Measurements from ENCODE around the gene POLD1. TPM values are rescaled to one million over a fixed set of nuclear protein-coding genes. Genes with fewer than 3 reads are reported as not detected.

POLD1 gene
- total RNA-seq, 1 donor from 2014 or later, result 35.1 TPM

DNA sequence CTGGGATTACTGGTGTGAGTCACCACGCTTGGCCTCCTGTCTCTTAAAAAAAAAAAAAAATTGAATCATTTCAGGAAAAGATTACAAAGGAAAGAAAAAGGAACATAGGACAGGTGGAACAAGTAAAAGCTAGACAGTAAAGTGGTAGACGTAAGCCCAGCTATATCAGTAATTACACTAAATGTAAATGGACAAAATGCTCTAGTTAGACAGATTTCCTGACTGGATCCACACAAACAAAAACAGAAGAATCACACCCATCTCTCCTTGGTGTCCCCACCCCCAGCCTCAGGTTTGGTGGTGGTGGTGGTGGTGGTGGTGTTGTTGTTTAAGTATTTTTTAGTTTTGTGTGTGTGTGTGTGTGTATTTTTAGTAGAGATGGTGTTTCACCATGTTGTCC lies 28.3 kb downstream of the POLD1 start:
- ATAC-seq (no peak), DNase-seq (no peak)
- H3K36me3 ChIP-seq, result peaks cover 20% of the 10 kb centered on the region
- no peak overlapping the region for H3K4me3 ChIP-seq
- H3K27me3 ChIP-seq (ENCODE audit: low read depth), result peaks cover under 1% of the 10 kb centered on the region
- H3K4me1 ChIP-seq, result no peaks in the 10 kb centered on the region
- TF ChIP-seq, protein P1, sequence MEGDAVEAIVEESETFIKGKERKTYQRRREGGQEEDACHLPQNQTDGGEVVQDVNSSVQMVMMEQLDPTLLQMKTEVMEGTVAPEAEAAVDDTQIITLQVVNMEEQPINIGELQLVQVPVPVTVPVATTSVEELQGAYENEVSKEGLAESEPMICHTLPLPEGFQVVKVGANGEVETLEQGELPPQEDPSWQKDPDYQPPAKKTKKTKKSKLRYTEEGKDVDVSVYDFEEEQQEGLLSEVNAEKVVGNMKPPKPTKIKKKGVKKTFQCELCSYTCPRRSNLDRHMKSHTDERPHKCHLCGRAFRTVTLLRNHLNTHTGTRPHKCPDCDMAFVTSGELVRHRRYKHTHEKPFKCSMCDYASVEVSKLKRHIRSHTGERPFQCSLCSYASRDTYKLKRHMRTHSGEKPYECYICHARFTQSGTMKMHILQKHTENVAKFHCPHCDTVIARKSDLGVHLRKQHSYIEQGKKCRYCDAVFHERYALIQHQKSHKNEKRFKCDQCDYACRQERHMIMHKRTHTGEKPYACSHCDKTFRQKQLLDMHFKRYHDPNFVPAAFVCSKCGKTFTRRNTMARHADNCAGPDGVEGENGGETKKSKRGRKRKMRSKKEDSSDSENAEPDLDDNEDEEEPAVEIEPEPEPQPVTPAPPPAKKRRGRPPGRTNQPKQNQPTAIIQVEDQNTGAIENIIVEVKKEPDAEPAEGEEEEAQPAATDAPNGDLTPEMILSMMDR (IDR thresholded peaks at IDR 0.05), result no peak
- no peaks in the 10 kb centered on the region for H3K9me3 ChIP-seq
- H3K27ac ChIP-seq, result no peak overlapping the region
- intact Hi-C loops (cut with DNase I), result no loop called here

DNA sequence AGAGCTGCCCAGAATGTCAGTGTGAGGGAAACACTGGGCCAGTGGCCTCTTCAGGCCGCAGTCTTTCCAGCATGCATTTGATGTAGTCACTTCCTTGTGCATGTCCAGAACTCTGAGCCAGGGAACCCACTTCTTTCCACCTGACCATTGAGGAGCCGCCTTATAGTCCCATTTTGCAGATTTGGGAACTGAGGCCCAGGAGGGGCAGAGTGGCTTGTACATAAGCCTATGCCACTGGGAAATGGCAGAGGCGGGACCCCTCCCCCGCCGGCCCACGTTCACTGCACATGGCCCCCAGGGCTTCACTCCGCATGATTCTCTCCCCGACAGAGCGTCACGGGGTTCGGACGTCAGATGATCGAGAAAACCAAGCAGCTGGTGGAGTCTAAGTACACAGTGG lies 28.9 kb downstream of the POLD1 start:
- TF ChIP-seq, protein P1 (IDR thresholded peaks at IDR 0.05), result no peak
- no peak for ATAC-seq
- H3K9me3 ChIP-seq, result no peaks in the 10 kb centered on the region
- H3K4me1 ChIP-seq, result no peaks in the 10 kb centered on the region
- H3K27ac ChIP-seq, result no peak overlapping the region
- H3K27me3 ChIP-seq (ENCODE audit: low read depth), result peaks cover 8% of the 10 kb centered on the region
- DNase-seq, result no peak
- peaks cover 19% of the 10 kb centered on the region for H3K36me3 ChIP-seq
- H3K4me3 ChIP-seq, result no peak overlapping the region
- intact Hi-C loops (cut with DNase I), result no loop called here

DNA sequence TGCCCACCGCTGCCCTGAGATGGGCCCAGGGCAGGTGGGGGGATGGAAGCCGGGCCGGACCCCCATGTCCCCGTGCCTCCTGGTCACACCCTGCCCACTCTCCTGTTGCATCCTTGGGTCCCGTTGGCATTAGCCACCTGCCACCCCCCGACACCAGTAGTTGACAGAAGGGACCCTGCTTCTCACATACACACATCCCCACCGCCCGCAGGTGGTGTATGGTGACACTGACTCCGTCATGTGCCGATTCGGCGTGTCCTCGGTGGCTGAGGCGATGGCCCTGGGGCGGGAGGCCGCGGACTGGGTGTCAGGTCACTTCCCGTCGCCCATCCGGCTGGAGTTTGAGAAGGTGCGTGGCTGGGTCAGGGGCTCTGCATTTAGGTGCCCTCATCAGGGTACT lies 29.4 kb downstream of the POLD1 start:
- Histone ChIP-seq H3K9me3 (no peaks in the 10 kb centered on the region), H3K36me3 (peaks cover 15% of the 10 kb centered on the region), H3K27ac (no peak overlapping the region), H3K4me3 (no peak overlapping the region), H3K4me1 (no peaks in the 10 kb centered on the region), H3K27me3 (ENCODE audit: low read depth) (peaks cover 12% of the 10 kb centered on the region)
- intact Hi-C loops (cut with DNase I), result no loop called here
- ATAC-seq (no peak), DNase-seq (no peak)
- TF ChIP-seq, protein P1 (IDR thresholded peaks at IDR 0.05), result no peak

DNA sequence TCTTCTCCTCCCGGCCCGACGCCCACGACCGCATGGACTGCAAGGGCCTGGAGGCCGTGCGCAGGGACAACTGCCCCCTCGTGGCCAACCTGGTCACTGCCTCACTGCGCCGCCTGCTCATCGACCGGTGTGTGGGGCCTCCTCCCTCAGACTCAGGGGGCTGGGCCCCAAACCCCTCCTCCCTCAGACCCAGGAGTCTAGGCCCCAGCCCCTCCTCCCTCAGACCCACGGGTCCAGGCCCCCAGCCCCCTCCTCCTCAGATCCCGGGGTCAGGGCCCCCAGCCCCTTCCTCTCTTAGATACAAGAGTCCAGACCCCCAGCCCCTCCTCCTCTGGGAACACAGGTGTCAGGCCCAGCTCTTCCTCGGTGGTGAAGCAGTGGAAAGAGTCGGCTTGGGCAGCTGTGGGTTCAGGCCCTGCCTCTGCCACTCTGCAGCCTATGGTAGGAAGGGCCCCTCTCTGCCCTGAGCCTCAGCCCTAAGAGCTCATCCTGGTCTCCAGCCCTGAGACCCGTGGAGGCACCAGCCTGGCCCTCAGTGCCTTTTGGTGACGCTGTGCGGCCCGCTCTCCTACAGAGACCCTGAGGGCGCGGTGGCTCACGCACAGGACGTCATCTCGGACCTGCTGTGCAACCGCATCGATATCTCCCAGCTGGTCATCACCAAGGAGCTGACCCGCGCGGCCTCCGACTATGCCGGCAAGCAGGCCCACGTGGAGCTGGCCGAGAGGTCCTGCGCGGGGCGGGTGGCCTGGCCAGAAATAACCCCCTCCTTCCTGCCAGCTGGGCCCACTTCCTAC lies 30.9 kb downstream of the POLD1 start:
- Histone ChIP-seq H3K4me3 (no peak overlapping the region), H3K9me3 (no peaks in the 10 kb centered on the region), H3K27ac (no peak overlapping the region), H3K36me3 (no peaks in the 10 kb centered on the region), H3K4me1 (no peaks in the 10 kb centered on the region), H3K27me3 (ENCODE audit: low read depth) (peaks cover 27% of the 10 kb centered on the region)
- TF ChIP-seq, protein P1 (IDR thresholded peaks at IDR 0.05), result peak; percentile 91
- ATAC-seq (peak; percentile 89 to 91), DNase-seq (peak; percentile 90)
- intact Hi-C loops (cut with DNase I), result no loop called here

DNA sequence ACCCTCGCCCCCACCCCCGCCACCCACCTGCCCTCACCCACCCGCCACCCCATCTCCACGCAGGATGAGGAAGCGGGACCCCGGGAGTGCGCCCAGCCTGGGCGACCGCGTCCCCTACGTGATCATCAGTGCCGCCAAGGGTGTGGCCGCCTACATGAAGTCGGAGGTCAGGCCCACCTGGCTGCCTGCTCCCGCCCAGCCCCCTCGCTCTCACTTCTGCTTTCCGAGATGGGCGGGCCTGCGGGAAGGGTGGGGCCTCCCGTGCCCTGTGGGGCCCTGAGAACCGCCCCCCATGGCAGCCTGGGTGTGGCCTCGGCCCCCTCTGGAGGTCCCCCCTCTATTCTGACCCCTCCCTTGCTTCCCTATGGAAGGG lies 31.5 kb downstream of the POLD1 start:
- TF ChIP-seq, protein P1 (IDR thresholded peaks at IDR 0.05), result no peak
- Histone ChIP-seq H3K4me1 (no peaks in the 10 kb centered on the region), H3K9me3 (no peaks in the 10 kb centered on the region), H3K27ac (no peak overlapping the region), H3K4me3 (no peak overlapping the region), H3K36me3 (no peaks in the 10 kb centered on the region), H3K27me3 (ENCODE audit: low read depth) (peaks cover 30% of the 10 kb centered on the region)
- DNase-seq (peak; percentile 79), ATAC-seq (peak; percentile 47 to 68)
- intact Hi-C loops (cut with DNase I), result no loop called here
